SK-N-MC (cell line): Measurements from ENCODE around the gene SNX32.
A peak's percentile ranks its signal among the peaks of the same experiment; 100 is the strongest.
"Not testable (repeated sequence)": the region's sequence is repeated elsewhere in the genome, so short reads cannot be mapped to it uniquely, and the experiment has no call there.

Experiments
- DNase-seq: peaks from one replicate; pipeline ENCODE4 v3.0.0-alpha.2; 2011; ENCODE audit warnings: low read depth, low spot score
- H3K27ac ChIP-seq: fragments of 200-600 bp; sonication (generic); 2 replicates; pipeline ENCODE4 v1.5.1; 2016; ENCODE audit warnings: mixed run types
- H3K36me3 ChIP-seq: fragments of 200-600 bp; sonication (generic); 2 replicates; pipeline ENCODE4 v1.6.1; 2017; ENCODE audit warnings: antibody characterized with exemption, low read length, mixed read lengths; ENCODE audit not compliant: insufficient read depth
- H3K4me3 ChIP-seq: fragments of 200-600 bp; sonication (generic); 2 replicates; pipeline ENCODE4 v1.5.1; 2016
- H3K9ac ChIP-seq: fragments of 200-600 bp; sonication (generic); 2 replicates; pipeline ENCODE4 v1.8.0; 2017; ENCODE audit warnings: mixed run types, mixed read lengths; ENCODE audit not compliant: insufficient read length
- H3K9me3 ChIP-seq: fragments of 200-600 bp; sonication (generic); 2 replicates; pipeline ENCODE4 v1.6.1; 2017; ENCODE audit warnings: low read depth, mild to moderate bottlenecking, antibody characterized with exemption, low read length, moderate library complexity, mixed read lengths
- EZH2 ChIP-seq: fragments of 200-600 bp; sonication (generic); IDR thresholded peaks from one replicate; pipeline ENCODE4 v1.6.1; 2017; ENCODE audit warnings: antibody characterized with exemption
- FOXP2 ChIP-seq: optimal IDR thresholded peaks from 2 replicates; pipeline ENCODE3; 2011; ENCODE audit warnings: mild to moderate bottlenecking, moderate library complexity; ENCODE audit not compliant: insufficient read depth; ENCODE audit errors: extremely low read length, control extremely low read depth
- POLR2AphosphoS5 ChIP-seq: IDR thresholded peaks from 2 replicates; pipeline ENCODE4 v1.6.1; 2012; ENCODE audit warnings: mild to moderate bottlenecking, low read depth, low read length, borderline replicate concordance

Gene SNX32

GRCh38 chr11:65888163-65888814 lies 54.5 kb downstream of the SNX32 start, which contains the start of gene FIBP:
FIBP (minus strand) TSS chr11:65888471; CDS start chr11:65888418, 53 bp downstream.
- peaks cover 29% of the 10 kb centered on the region; the same call in 1 of the 2 replicates for H3K36me3 ChIP-seq
- H3K9ac ChIP-seq: peak within 1 kb of the TSS; percentile 84
- TF ChIP-seq POLR2AphosphoS5 (peak; percentile 97), EZH2 (no peak), FOXP2 (no peak)
- DNase-seq: peak; percentile 67
- H3K9me3 ChIP-seq: no peaks in the 10 kb centered on the region
- peak within 1 kb of the TSS; percentile 100 for H3K4me3 ChIP-seq
- H3K27ac ChIP-seq: peak within 1 kb of the TSS; percentile 1; the same call in 1 of the 2 replicates

GRCh38 chr11:65890324-65891218 lies 56.8 kb downstream of the SNX32 start, which contains the start of gene CCDC85B:
CCDC85B (plus strand) TSS chr11:65890673; CDS start chr11:65890784, 111 bp downstream.
- Histone ChIP-seq H3K36me3 (peaks cover 8% of the 10 kb centered on the region; the same call in 1 of the 2 replicates), H3K27ac (0 out of 2 replicates have a peak within 1 kb of the TSS, but pooled peaks have one; percentile 42), H3K4me3 (peak within 1 kb of the TSS; percentile 95), H3K9me3 (no peaks in the 10 kb centered on the region), H3K9ac (peak within 1 kb of the TSS; percentile 88)
- peak; percentile 53 for DNase-seq
- no peak for TF ChIP-seq FOXP2
- peak; percentile 77 for TF ChIP-seq POLR2AphosphoS5

- Histone ChIP-seq H3K27ac (0 out of 2 replicates have a peak overlapping the region, but pooled peaks have one; percentile 42), H3K4me3 (peak overlapping the region; percentile 95), H3K36me3 (peaks cover 2% of the 10 kb centered on the region; the same call in 1 of the 2 replicates), H3K9ac (peak overlapping the region; percentile 88), H3K9me3 (no peaks in the 10 kb centered on the region)
- TF ChIP-seq FOXP2 (no peak), EZH2 (no peak), POLR2AphosphoS5 (0 out of 2 replicates have a peak, but pooled peaks have one; percentile 15)
- no peak for DNase-seq
Measured at GRCh38 chr11:65891219-65892136, 57.7 kb downstream of the SNX32 start.

DNA sequence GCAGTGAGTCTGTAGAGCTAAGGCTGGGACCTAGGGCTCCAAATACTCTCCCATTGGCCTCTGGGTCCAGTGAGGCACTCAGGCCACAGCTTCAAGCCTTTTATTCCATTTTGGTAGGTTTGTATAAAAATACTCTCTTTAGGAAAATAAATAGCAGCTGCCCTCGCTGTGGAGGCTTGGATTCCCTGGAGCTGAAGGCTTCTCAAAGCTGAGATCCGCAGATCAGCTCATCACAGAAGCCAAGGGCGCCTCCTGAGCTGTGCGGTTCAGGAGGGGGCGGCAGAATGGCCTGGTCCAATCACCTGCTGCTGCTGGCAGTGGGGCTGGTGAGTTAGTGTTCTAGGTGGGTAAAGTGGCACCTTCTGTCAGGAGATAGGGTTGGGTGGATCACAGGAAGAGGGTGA lies 58.4 kb downstream of the SNX32 start:
- H3K27ac ChIP-seq, DNase-seq, H3K36me3 ChIP-seq, H3K9me3 ChIP-seq: not testable (repeated sequence)
- Histone ChIP-seq H3K9ac (peak overlapping the region; percentile 88), H3K4me3 (peak overlapping the region; percentile 95)

- no peak for TF ChIP-seq EZH2
- TF ChIP-seq POLR2AphosphoS5: no peak; the same call in 1 of the 2 replicates
- no peak for TF ChIP-seq FOXP2
- Histone ChIP-seq H3K36me3 (no peaks in the 10 kb centered on the region), H3K27ac (no peak overlapping the region), H3K9me3 (no peaks in the 10 kb centered on the region), H3K9ac (no peak overlapping the region), H3K4me3 (peak overlapping the region; percentile 52)
- no peak for DNase-seq
Measured at GRCh38 chr11:65892661-65893317, 59.0 kb downstream of the SNX32 start.

GRCh38 chr11:65894034-65894591 lies 60.4 kb downstream of the SNX32 start:
- Histone ChIP-seq H3K9me3 (no peaks in the 10 kb centered on the region), H3K9ac (no peak overlapping the region), H3K27ac (0 out of 2 replicates have a peak overlapping the region, but pooled peaks have one; percentile 67), H3K36me3 (no peaks in the 10 kb centered on the region), H3K4me3 (no peak overlapping the region)
- DNase-seq: no peak
- no peak for TF ChIP-seq POLR2AphosphoS5
- no peak for TF ChIP-seq EZH2
- no peak for TF ChIP-seq FOXP2

- TF ChIP-seq EZH2 (no peak), FOXP2 (no peak), POLR2AphosphoS5 (no peak)
- Histone ChIP-seq H3K36me3 (no peaks in the 10 kb centered on the region), H3K9me3 (no peaks in the 10 kb centered on the region), H3K27ac (no peak overlapping the region), H3K4me3 (no peak overlapping the region), H3K9ac (no peak overlapping the region)
- no peak for DNase-seq
Measured at GRCh38 chr11:65895482-65895981, 61.8 kb downstream of the SNX32 start.
